Measurements from ENCODE around the gene SEPTIN12.
A peak's percentile ranks its signal among the peaks of the same experiment; 100 is the strongest.
"Not testable (repeated sequence)": the region's sequence is repeated elsewhere in the genome, so short reads cannot be mapped to it uniquely, and the experiment has no call there.

SEPTIN12 gene

DNA sequence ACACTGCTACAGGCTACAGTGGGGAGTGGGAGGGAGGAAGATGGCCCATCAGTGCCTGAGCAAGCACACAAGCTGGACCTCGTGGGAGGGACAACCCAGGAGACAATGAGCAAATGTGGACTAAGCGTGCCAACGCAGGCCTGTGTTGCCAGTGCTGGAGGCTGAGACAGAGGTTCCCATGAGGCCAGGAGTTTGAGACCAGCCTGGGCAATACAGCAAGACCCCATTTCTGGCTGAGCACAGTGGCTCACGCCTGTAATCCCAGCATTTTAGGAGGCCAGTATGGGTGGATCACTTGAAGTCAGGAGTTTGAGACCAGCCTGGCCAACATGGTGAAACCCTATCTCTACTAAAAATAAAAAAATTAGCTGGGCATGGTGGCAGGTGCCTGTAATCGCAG lies 49.8 kb downstream of the SEPTIN12 start:
- H3K27ac Mint-ChIP-seq (ENCODE audit: low read depth); H3K27me3 Mint-ChIP-seq; ATAC-seq (replicated peaks; ENCODE audit: extremely low read depth, poor library complexity, severe bottlenecking); H3K9me3 Mint-ChIP-seq; DNase-seq (ENCODE audit: low spot score in 2 of 2); H3K4me3 Mint-ChIP-seq; H3K36me3 Mint-ChIP-seq (ENCODE audit: insufficient read depth): not testable (repeated sequence)
- peaks cover 12% of the 10 kb centered on the region for H3K4me1 Mint-ChIP-seq

DNA sequence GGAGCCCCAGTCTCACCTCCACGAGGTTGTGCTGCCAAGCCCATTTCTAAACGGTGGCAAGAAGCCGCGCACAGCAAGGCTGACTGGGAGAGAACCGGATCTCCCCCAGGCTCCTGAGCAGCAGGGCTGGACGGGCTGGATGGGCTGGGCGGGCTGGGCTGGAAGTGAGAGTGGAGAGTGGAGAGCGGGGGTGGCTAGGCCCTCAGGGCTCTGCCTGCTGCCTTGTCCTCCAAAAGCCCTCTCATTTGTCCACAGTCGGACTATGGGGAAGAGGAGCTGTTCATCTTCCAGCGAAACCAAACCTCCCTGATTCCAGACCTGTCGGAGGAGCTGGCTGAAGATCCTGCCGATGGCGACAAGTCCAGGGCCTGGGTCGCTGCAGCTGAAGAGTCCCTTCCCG lies 50.6 kb downstream of the SEPTIN12 start:
- Mint-ChIP-seq H3K4me1 (peaks cover 12% of the 10 kb centered on the region), H3K9me3 (no peaks in the 10 kb centered on the region), H3K27me3 (no peaks in the 10 kb centered on the region), H3K4me3 (no peak overlapping the region), H3K27ac (ENCODE audit: low read depth) (no peak overlapping the region), H3K36me3 (ENCODE audit: insufficient read depth) (peaks cover 7% of the 10 kb centered on the region)
- ATAC-seq (replicated peaks; ENCODE audit: extremely low read depth, poor library complexity, severe bottlenecking), result no peak
- no peak for DNase-seq (ENCODE audit: low spot score in 2 of 2)

DNA sequence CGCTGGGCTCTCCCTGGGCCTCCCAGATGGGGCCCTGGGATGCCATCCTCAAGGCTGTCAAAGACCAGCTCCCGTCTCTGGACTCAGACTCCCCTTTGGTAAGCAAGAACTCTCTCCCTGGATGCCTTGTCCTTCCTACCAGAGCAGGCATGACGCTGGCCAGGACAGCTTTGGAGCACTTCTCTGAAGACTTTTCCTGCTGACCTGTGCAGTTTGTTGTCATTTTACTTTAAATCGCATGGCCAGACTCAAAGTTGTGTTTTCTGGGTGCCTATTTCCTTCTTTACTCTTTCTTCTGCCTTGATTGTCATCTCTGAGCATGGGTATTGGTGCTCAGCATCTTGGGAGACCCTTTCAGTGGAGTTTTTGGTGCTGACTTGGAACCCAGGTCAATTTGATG lies 51.6 kb downstream of the SEPTIN12 start:
- no peaks in the 10 kb centered on the region for H3K9me3 Mint-ChIP-seq
- DNase-seq (ENCODE audit: low spot score in 2 of 2) (no peak), ATAC-seq (replicated peaks; ENCODE audit: extremely low read depth, poor library complexity, severe bottlenecking) (no peak)
- peak overlapping the region; percentile 12 for H3K4me3 Mint-ChIP-seq
- H3K27ac Mint-ChIP-seq (ENCODE audit: low read depth), result no peak overlapping the region
- peaks cover 14% of the 10 kb centered on the region for H3K4me1 Mint-ChIP-seq
- no peaks in the 10 kb centered on the region for H3K27me3 Mint-ChIP-seq
- peaks cover 7% of the 10 kb centered on the region for H3K36me3 Mint-ChIP-seq (ENCODE audit: insufficient read depth)

DNA sequence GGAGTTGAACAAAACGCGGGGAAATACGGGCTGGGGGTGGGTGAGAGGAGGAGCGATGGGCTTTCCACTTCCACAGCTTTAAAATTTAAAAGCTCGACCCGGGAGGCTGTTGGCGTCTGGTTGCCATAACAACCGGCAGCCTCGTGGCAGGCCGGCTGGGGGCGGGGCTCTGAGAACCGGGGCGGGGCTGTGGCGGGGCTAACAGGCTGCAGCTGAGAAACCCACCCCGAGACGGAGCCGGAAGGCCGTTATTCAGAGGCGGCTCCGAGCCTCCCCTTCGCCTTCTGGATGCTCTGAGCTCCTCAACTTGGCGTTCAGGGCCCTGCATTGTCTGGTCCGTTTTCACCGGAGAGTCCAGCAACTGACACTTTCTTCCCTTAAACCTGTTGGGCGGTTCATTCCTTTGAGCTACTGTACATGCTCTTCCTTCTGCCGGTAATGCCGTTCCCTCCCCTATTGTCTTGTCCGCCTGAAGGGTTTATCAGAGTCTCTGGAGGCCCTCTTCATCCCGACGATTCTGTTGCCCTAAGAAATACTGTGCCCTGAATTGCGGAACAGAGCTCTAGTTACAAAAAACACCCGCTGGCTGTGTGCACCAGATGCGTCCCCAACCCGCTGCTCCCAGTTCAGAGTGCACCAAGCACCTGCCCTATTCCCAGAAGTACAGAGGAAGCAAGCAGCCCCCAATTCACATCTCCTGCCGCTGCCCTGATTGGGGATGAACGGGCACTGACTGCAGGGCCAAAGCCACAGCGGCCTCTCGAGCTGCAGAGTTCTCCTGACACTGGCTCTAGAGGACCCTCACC lies 53.2 kb downstream of the SEPTIN12 start:
- peak; percentile 89 to 90 for DNase-seq (ENCODE audit: low spot score in 2 of 2)
- Mint-ChIP-seq H3K36me3 (ENCODE audit: insufficient read depth) (peaks cover 9% of the 10 kb centered on the region), H3K4me3 (peak overlapping the region; percentile 92), H3K27ac (ENCODE audit: low read depth) (peak overlapping the region; percentile 63), H3K9me3 (no peaks in the 10 kb centered on the region), H3K4me1 (peaks cover 19% of the 10 kb centered on the region), H3K27me3 (no peaks in the 10 kb centered on the region)
- ATAC-seq (replicated peaks; ENCODE audit: extremely low read depth, poor library complexity, severe bottlenecking), result peak; percentile 86

DNA sequence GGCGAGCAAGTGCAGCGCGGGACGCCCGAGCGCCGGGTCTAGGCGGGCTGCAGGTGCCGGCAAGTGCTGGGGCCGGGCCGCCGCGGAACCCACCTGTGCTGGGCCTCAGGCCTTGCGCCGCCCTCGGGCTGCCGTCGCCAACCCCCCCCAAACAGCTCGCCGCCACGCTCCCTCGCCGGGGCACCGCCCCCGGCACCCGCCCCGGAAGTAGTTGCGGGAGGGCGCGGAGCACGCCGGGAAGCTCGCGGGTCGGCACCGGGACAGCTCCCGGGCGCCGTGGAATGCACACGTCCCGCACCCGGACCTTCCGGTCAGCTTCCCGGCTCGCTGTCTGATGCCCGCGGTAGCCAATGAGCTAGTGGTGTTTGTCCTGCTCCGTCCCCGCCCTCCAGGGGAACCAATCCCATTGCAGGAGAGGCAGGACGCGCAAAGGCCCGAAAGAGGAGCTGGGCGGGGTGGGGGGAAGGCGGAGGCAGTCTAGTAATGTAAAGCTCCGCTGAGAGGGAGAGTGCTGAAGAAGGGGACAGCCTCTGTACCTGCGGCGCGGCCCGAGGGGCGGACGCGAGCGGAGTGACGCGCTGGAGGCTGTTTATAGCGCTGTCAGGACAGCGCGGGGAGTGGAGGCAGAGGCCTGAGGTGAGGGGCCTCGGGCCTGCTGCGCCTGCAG lies 53.9 kb downstream of the SEPTIN12 start, which contains the start of the genes ANKS3 and DNAAF8:
Gene ANKS3 (minus strand): TSS at position 209 of the 667 bp plus-strand sequence. CDS start 4,122 bp downstream, outside the sequence.
Gene DNAAF8 (plus strand): TSS at position 475 of the 667 bp plus-strand sequence. CDS start 1,978 bp downstream, outside the sequence.
- H3K27me3 Mint-ChIP-seq, result no peaks in the 10 kb centered on the region
- H3K27ac Mint-ChIP-seq (ENCODE audit: low read depth), result peak within 1 kb of the TSS; percentile 63
- peak within 1 kb of the TSS; percentile 92 for H3K4me3 Mint-ChIP-seq
- ATAC-seq (replicated peaks; ENCODE audit: extremely low read depth, poor library complexity, severe bottlenecking) (peak; percentile 80), DNase-seq (ENCODE audit: low spot score in 2 of 2) (peak; percentile 60 to 63)
- H3K4me1 Mint-ChIP-seq, result peaks cover 19% of the 10 kb centered on the region
- no peaks in the 10 kb centered on the region for H3K9me3 Mint-ChIP-seq
- H3K36me3 Mint-ChIP-seq (ENCODE audit: insufficient read depth), result peaks cover 9% of the 10 kb centered on the region

DNA sequence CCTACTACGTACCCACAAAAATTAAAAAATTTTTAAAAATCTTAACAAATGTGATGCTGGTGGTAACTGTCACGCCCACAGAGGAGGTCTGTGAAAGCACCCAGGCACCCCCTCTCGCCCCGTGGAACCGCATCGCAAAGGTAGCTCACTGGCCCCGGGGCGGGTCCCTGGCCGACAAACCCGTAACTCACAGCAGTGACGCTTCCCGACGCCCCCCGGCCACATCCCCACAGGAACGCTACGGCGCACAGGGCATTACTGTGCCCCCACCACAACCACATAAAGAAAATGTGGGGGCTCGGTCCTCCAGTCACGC lies 54.4 kb downstream of the SEPTIN12 start:
- peaks cover 19% of the 10 kb centered on the region for H3K4me1 Mint-ChIP-seq
- DNase-seq (ENCODE audit: low spot score in 2 of 2) (no peak), ATAC-seq (replicated peaks; ENCODE audit: extremely low read depth, poor library complexity, severe bottlenecking) (peak; percentile 8)
- peak overlapping the region; percentile 19 for H3K27ac Mint-ChIP-seq (ENCODE audit: low read depth)
- H3K4me3 Mint-ChIP-seq, result peak overlapping the region; percentile 92
- peaks cover 13% of the 10 kb centered on the region for H3K36me3 Mint-ChIP-seq (ENCODE audit: insufficient read depth)
- H3K27me3 Mint-ChIP-seq, result no peaks in the 10 kb centered on the region
- no peaks in the 10 kb centered on the region for H3K9me3 Mint-ChIP-seq

DNA sequence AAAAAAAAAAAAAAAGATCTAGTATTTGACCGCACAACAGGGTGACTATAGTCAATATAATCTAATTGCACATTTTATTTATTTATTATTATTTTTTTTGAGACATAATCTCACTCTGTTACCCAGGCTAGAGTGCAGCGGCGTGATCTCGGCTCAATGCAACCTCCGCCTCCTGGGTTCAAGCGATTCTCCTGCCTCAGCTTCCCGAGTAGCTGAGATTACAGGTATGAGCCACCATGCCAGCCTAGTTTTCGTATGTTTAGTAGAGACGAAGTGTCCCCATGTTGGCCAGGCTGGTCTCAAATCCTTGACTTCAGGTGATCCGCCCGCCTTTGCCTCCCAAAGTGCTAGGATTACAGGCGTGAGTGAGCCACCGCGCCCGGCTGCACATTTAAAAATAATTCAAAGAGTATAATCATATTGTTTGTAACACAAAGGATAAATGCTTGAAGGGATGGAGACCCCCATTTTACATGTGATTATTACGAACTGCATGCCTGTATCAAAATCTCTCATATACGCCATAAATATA lies 54.9 kb downstream of the SEPTIN12 start:
- H3K4me1 Mint-ChIP-seq, result peaks cover 19% of the 10 kb centered on the region
- no peak for ATAC-seq (replicated peaks; ENCODE audit: extremely low read depth, poor library complexity, severe bottlenecking)
- H3K27me3 Mint-ChIP-seq, result no peaks in the 10 kb centered on the region
- peak overlapping the region; percentile 92 for H3K4me3 Mint-ChIP-seq
- no peak for DNase-seq (ENCODE audit: low spot score in 2 of 2)
- H3K27ac Mint-ChIP-seq (ENCODE audit: low read depth), result peak overlapping the region; percentile 19
- peaks cover 13% of the 10 kb centered on the region for H3K36me3 Mint-ChIP-seq (ENCODE audit: insufficient read depth)
- H3K9me3 Mint-ChIP-seq, result no peaks in the 10 kb centered on the region

DNA sequence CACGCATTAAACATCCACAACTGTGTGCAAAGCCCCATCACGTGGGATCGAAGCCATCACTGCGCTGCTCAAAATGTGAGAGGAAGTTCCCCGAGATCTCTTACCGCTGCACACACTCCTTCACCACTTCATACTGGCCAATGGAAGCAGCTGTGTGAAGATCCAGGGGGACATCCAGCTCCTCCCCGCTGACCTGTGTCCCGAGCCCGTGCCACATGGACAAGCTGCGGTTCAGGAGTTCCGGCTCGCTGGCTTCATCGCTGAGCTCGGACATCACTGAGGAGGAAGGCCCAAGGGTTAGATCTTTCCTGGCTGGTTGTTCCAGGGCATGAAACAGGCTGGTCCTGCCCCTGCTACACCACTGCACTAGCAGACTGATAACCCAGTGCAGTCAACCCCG lies 58.3 kb downstream of the SEPTIN12 start:
- ATAC-seq (replicated peaks; ENCODE audit: extremely low read depth, poor library complexity, severe bottlenecking) (no peak), DNase-seq (ENCODE audit: low spot score in 2 of 2) (no peak)
- Mint-ChIP-seq H3K4me1 (peaks cover 13% of the 10 kb centered on the region), H3K4me3 (no peak overlapping the region), H3K9me3 (no peaks in the 10 kb centered on the region), H3K27me3 (no peaks in the 10 kb centered on the region), H3K27ac (ENCODE audit: low read depth) (no peak overlapping the region), H3K36me3 (ENCODE audit: insufficient read depth) (peaks cover 15% of the 10 kb centered on the region)

GRCh38 chr16:4728676-4729075 lies 59.5 kb downstream of the SEPTIN12 start:
- H3K9me3 Mint-ChIP-seq, result no peaks in the 10 kb centered on the region
- no peak overlapping the region for H3K27ac Mint-ChIP-seq (ENCODE audit: low read depth)
- no peak for ATAC-seq (replicated peaks; ENCODE audit: extremely low read depth, poor library complexity, severe bottlenecking)
- H3K4me3 Mint-ChIP-seq, result no peak overlapping the region
- peaks cover 14% of the 10 kb centered on the region for H3K36me3 Mint-ChIP-seq (ENCODE audit: insufficient read depth)
- H3K27me3 Mint-ChIP-seq, result no peaks in the 10 kb centered on the region
- DNase-seq (ENCODE audit: low spot score in 2 of 2), result no peak
- peaks cover 11% of the 10 kb centered on the region for H3K4me1 Mint-ChIP-seq
